Measurements from ENCODE around the gene PPP4R4.

DNA sequence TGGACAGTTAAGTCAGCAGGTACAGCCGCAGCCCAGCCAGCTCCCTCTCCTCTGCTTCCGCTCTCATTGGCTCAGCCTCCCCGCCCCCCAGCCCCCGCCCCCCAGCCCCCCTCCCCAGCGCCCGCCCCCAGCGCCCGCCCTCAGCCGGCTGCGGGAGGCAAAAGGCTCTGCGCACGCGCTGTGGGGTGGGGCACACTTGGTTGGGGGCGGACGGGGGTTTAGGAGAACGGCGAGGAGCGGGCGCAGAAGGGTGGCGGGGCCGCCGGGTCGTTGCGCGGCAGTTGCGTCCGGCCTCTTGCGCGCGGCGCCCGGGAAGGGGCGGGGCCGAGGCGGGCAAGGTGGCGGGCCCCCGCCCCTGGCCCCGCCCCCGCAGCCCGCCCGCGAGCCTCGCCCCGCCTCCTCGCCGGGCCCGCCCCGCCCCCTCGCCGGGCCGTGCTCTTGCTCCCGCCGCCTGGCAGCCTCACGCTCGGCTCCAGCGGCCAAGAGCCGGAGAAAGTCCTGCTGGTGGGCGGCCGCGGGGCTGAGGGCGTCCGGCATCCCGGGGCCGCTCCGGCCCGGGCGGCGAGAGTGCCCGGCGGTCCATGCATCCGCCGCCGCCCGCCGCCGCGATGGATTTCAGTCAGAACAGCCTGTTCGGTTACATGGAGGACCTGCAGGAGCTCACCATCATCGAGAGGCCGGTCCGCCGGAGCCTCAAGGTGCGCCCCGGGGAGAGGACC lies at the start of gene PPP4R4:
- TF ChIP-seq CTCF (IDR thresholded peaks at IDR 0.05), result no peak
- TF ChIP-seq POLR2A (IDR thresholded peaks at IDR 0.05), result no peak

Data from testis (tissue), 2 donors.